Endothelial cell of umbilical vein (primary cell): ENCODE measurements around the gene PPP4R1. TPM values are rescaled to one million over a fixed set of nuclear protein-coding genes. Genes with fewer than 3 reads are reported as not detected.

ENCODE experiments used
- BruUV-seq: library from RNA; stranded (reverse); fragments of 400-500 nt; replicated peaks from 2 replicates; lab custom pipeline; 2021; lab: Mats Ljungman, UMichigan
- CTCF ChIA-PET: fragments of 300-600, 350-600 bp; sonication (Branson Sonifier 250); formaldehyde crosslinking; loops from one replicate; lab custom pipeline; 2021; ENCODE audit warnings: antibody characterized with exemption, inconsistent platforms; lab: Charles Lee
- POLR2A ChIA-PET: fragments of 300-600, 350-600 bp; sonication (Branson Sonifier 250); formaldehyde crosslinking; loops from one replicate; lab custom pipeline; 2021; ENCODE audit warnings: antibody characterized with exemption, inconsistent platforms; lab: Charles Lee
- DNase-seq: peaks from one replicate; pipeline ENCODE4 v3.0.0-alpha.2; 2011; ENCODE audit warnings: low read depth, low spot score
- FAIRE-seq: peaks from 2 replicates; lab custom pipeline; 2011; peaks lifted over from hg19 to GRCh38; lab: Jason Lieb, UNC
- H2AFZ ChIP-seq: 2 replicates; pipeline ENCODE4 v1.6.0; 2012; ENCODE audit warnings: low read depth, low read length, control low read depth, inconsistent platforms
- H3K27ac ChIP-seq: 2 replicates; pipeline ENCODE4 v1.5.1; 2011; ENCODE audit warnings: low read depth, mild to moderate bottlenecking, control low read depth, low read length, moderate library complexity; ENCODE audit not compliant: insufficient read depth
- H3K27me3 ChIP-seq, 2 experiments: 2 replicates each; pipeline versions ENCODE4 v1.6.0 to v1.6.1; 2011; ENCODE audit warnings: low read length in 2 of 2, mixed read lengths in 1 of 2; ENCODE audit not compliant: control insufficient read depth in 2 of 2, insufficient read depth in 2 of 2
- H3K36me3 ChIP-seq, 2 experiments: 2 replicates in 1 of 2; 3 replicates in 1 of 2; pipeline ENCODE4 v1.5.1; 2011; ENCODE audit warnings: low read length in 2 of 2, mild to moderate bottlenecking in 1 of 2, moderate library complexity in 1 of 2; ENCODE audit not compliant: control insufficient read depth in 2 of 2, insufficient read depth in 2 of 2; ENCODE audit errors: extremely low read depth in 1 of 2
- H3K4me1 ChIP-seq: 3 replicates; pipeline ENCODE4 v1.5.1; 2011; ENCODE audit warnings: mild to moderate bottlenecking, low read length; ENCODE audit not compliant: control insufficient read depth, insufficient read depth; ENCODE audit errors: extremely low read depth
- H3K4me2 ChIP-seq: 2 replicates; pipeline ENCODE4 v1.6.1; 2011; ENCODE audit warnings: low read length, control low read depth, mixed read lengths; ENCODE audit not compliant: insufficient read depth
- H3K4me3 ChIP-seq, 3 experiments: fragments of 200-600 bp in 1 of 3; sonication (generic), shearing (Covaris generic) in 1 of 3; replicated peaks in 1 of 3; 2 replicates each; pipeline ENCODE4 v1.5.1; 2011 to 2016; ENCODE audit warnings: control low read depth in 3 of 3, low read length in 3 of 3, mild to moderate bottlenecking in 2 of 3, inconsistent platforms in 1 of 3, low read depth in 1 of 3, moderate library complexity in 1 of 3; ENCODE audit not compliant: insufficient read depth in 1 of 3
- H3K79me2 ChIP-seq: 2 replicates; pipeline ENCODE4 v1.6.0; 2012; ENCODE audit warnings: low read length, inconsistent platforms; ENCODE audit not compliant: control insufficient read depth, insufficient read depth
- H3K9ac ChIP-seq: replicated peaks from 2 replicates; pipeline ENCODE3; 2011; ENCODE audit warnings: low read length, control low read depth; ENCODE audit not compliant: insufficient read depth; ENCODE audit errors: extremely low read depth
- H3K9me1 ChIP-seq: replicated peaks from 3 replicates; pipeline ENCODE4 v1.6.0; 2011; ENCODE audit warnings: mild to moderate bottlenecking, low read length; ENCODE audit not compliant: control insufficient read depth, insufficient read depth; ENCODE audit errors: extremely low read depth
- H3K9me3 ChIP-seq: replicated peaks from 2 replicates; pipeline ENCODE4 v1.5.1; 2012; ENCODE audit warnings: low read length, inconsistent platforms; ENCODE audit not compliant: control insufficient read depth, insufficient read depth
- H4K20me1 ChIP-seq: replicated peaks from 2 replicates; pipeline ENCODE3; 2011; ENCODE audit warnings: mild to moderate bottlenecking, low read length; ENCODE audit not compliant: control insufficient read depth, insufficient read depth; ENCODE audit errors: extremely low read depth
- EZH2 ChIP-seq: IDR thresholded peaks from 2 replicates; pipeline ENCODE4 v1.6.1; 2012; ENCODE audit warnings: borderline replicate concordance, low read depth, mild to moderate bottlenecking, moderate library complexity, low read length, inconsistent platforms; ENCODE audit not compliant: severe bottlenecking
- FOS ChIP-seq: IDR thresholded peaks from 2 replicates; pipeline ENCODE4 v1.6.1; 2011; ENCODE audit warnings: mild to moderate bottlenecking, low read length, moderate library complexity, borderline replicate concordance; ENCODE audit not compliant: insufficient read depth
- GATA2 ChIP-seq: IDR thresholded peaks from 2 replicates; pipeline ENCODE4 v1.7.0; 2011; ENCODE audit warnings: low read depth, mild to moderate bottlenecking, moderate library complexity, mixed read lengths, low read length; ENCODE audit not compliant: insufficient read length, insufficient read depth
- JUN ChIP-seq: IDR thresholded peaks from 2 replicates; pipeline ENCODE4 v1.6.1; 2011; ENCODE audit warnings: borderline replicate concordance, low read depth; ENCODE audit not compliant: insufficient read length, insufficient read depth
- MYC ChIP-seq: IDR thresholded peaks from one replicate; pipeline ENCODE4 v1.6.1; 2011; ENCODE audit warnings: mild to moderate bottlenecking, low read depth, low read length
- POLR2A ChIP-seq: IDR thresholded peaks from 2 replicates; pipeline ENCODE4 v1.6.1; 2012; ENCODE audit warnings: low read depth, mild to moderate bottlenecking, control low read depth, low read length
- POLR2AphosphoS5 ChIP-seq: IDR thresholded peaks from 2 replicates; pipeline ENCODE4 v1.6.1; 2012; ENCODE audit warnings: low read depth, mild to moderate bottlenecking, control low read depth, low read length, moderate library complexity; ENCODE audit not compliant: insufficient read depth
- dilution Hi-C: fragments of 300-500 bp; cut with MboI; formaldehyde crosslinking; loops from one replicate; pipeline ENCODE4 v1.15.0; 2019; ENCODE audit warnings: low sequenced_read_pairs; ENCODE audit not compliant: extremely low pct_ligation_motif_present
- intact Hi-C: fragments of 100-400 bp; cut with micrococcal nuclease; formaldehyde crosslinking; loops from one replicate; pipeline ENCODE4 v1.10.0; 2022
- polyA plus RNA-seq, 4 experiments: library from polyadenylated mRNA; depleted of rRNA in 3 of 4; stranded (reverse) in 3 of 4; unstranded in 1 of 4; fragments of >200 nt; gene quantifications; 2 replicates each; pipeline versions ENCODE4 v1.2.1 to v1.2.3, GENCODE V29; 2011 to 2012; ENCODE audit warnings: missing spikeins in 1 of 4
- total RNA-seq: library from RNA; stranded (reverse); gene quantifications from 2 replicates; pipeline ENCODE4 v1.2.3, GENCODE V29; 2021
- TF ChIP-seq, protein P1 (sequence below), 2 donors: IDR thresholded peaks; 1 replicate in 1 of 2; 2 replicates in 1 of 2; pipeline ENCODE4 v1.5.1; 2011; ENCODE audit warnings: low read length in 2 of 2, mild to moderate bottlenecking in 2 of 2, moderate library complexity in 2 of 2, control low read depth in 1 of 2, inconsistent platforms in 1 of 2, low read depth in 1 of 2; ENCODE audit not compliant: insufficient read depth in 1 of 2; ENCODE audit errors: extremely low read depth in 1 of 2
- TF ChIP-seq, protein P2 (sequence below): IDR thresholded peaks from 2 replicates; pipeline ENCODE4 v1.6.1; 2011; ENCODE audit not compliant: insufficient read depth, insufficient read length

PPP4R1 gene
- total and polyA plus RNA-seq, 2 donors (not counting 3 experiments of a cell fraction or from before 2014, with no cell fraction given): 138 to 152 TPM

DNA sequence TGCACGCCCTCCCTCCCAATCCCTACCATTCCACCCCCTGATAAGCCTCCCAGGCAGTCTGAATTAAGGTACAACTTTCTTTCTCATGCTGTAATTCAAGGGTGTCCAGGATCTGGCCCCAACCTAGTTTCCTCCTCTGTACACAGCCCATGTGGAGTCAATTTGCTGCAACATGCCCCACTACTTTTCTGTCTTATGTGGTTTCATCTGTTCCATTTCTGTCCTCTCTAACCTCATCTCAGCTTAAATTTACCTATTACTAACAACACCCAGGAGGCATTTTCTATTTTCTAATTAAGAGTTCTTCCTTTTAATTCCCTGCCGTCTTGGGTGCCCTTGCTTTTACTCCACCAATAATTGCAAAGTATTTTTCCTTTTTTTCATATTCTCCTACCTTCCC, 10.0 kb downstream of the PPP4R1 start:
- ChIA-PET CTCF (interaction anchor here (0.5 kb wide), 1 partner anchor 763 kb away, joined by 3 read pairs; no protein-coding TSS in a partner anchor), POLR2A (no interaction called here)
- Histone ChIP-seq H3K27me3 (no peaks in the 10 kb centered on the region), H3K9me3 (no peaks in the 10 kb centered on the region), H3K27ac (no peak overlapping the region), H2AFZ (no peak overlapping the region), H3K4me1 (peaks cover 12% of the 10 kb centered on the region), H4K20me1 (peaks cover 20% of the 10 kb centered on the region), H3K36me3 (peaks cover 0 to 2% of the 10 kb centered on the region in 2 experiments), H3K4me3 (no peak overlapping the region), H3K9me1 (no peaks in the 10 kb centered on the region), H3K79me2 (peaks cover 97% of the 10 kb centered on the region), H3K9ac (no peak overlapping the region), H3K4me2 (no peak overlapping the region)
- no peak for TF ChIP-seq FOS
- TF ChIP-seq GATA2: no peak
- TF ChIP-seq, protein P1, sequence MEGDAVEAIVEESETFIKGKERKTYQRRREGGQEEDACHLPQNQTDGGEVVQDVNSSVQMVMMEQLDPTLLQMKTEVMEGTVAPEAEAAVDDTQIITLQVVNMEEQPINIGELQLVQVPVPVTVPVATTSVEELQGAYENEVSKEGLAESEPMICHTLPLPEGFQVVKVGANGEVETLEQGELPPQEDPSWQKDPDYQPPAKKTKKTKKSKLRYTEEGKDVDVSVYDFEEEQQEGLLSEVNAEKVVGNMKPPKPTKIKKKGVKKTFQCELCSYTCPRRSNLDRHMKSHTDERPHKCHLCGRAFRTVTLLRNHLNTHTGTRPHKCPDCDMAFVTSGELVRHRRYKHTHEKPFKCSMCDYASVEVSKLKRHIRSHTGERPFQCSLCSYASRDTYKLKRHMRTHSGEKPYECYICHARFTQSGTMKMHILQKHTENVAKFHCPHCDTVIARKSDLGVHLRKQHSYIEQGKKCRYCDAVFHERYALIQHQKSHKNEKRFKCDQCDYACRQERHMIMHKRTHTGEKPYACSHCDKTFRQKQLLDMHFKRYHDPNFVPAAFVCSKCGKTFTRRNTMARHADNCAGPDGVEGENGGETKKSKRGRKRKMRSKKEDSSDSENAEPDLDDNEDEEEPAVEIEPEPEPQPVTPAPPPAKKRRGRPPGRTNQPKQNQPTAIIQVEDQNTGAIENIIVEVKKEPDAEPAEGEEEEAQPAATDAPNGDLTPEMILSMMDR (IDR thresholded peaks at IDR 0.05; ENCODE audit: extremely low read depth in 1 of 2, insufficient read depth in 1 of 2, low read depth in 1 of 2, low read length in 2 of 2): no peak
- intact Hi-C loops: no loop called here
- no TSS peak for BruUV-seq
- dilution Hi-C loops: no loop called here
- DNase-seq: no peak
- FAIRE-seq: no peak

DNA sequence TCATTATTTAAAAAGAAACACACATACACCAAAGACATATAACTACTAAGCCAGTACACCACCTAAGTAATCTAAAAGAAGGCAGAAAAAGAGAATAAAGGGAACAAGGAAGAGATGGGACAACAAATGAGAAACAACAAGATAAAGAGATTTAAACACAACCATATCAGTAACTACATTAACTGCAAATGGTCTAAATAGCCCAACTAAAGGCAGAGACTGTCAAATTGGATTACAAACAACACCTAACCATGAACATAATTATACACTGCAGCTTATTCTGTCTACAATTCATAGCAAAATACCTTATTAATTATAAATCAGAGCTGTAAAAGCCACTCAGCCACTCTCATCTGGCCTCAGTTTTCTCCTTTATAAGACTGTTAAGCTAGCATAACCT, 15.0 kb downstream of the PPP4R1 start:
- ChIA-PET CTCF (interaction anchor here (0.7 to 1.3 kb wide), 3 partner anchors 10 to 24 kb away, joined by 3 read pairs; no protein-coding TSS in a partner anchor), POLR2A (no interaction called here)
- H3K36me3 ChIP-seq: no peaks in the 10 kb centered on the region
- FAIRE-seq (no peak), DNase-seq (no peak)
- H3K9me3 ChIP-seq: no peaks in the 10 kb centered on the region
- no peak overlapping the region for H3K9ac ChIP-seq
- H3K79me2 ChIP-seq: peaks cover 97% of the 10 kb centered on the region
- no peak overlapping the region for H2AFZ ChIP-seq
- H4K20me1 ChIP-seq: peaks cover 7% of the 10 kb centered on the region
- BruUV-seq: no TSS peak
- H3K27ac ChIP-seq: no peak overlapping the region
- H3K4me2 ChIP-seq: no peak overlapping the region
- H3K4me1 ChIP-seq: peaks cover 20% of the 10 kb centered on the region
- no peak overlapping the region for H3K4me3 ChIP-seq
- H3K9me1 ChIP-seq: peaks cover 4% of the 10 kb centered on the region
- intact Hi-C loops (no loop called here), dilution Hi-C loops (no loop called here)
- no peak for TF ChIP-seq EZH2
- TF ChIP-seq, protein P1 (IDR thresholded peaks at IDR 0.05; ENCODE audit: extremely low read depth in 1 of 2, insufficient read depth in 1 of 2, low read depth in 1 of 2, low read length in 2 of 2): no peak
- TF ChIP-seq POLR2AphosphoS5: no peak
- TF ChIP-seq, protein P2, sequence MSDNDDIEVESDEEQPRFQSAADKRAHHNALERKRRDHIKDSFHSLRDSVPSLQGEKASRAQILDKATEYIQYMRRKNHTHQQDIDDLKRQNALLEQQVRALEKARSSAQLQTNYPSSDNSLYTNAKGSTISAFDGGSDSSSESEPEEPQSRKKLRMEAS: no peak
- TF ChIP-seq POLR2A: no peak
- no peak for TF ChIP-seq JUN
- TF ChIP-seq FOS: no peak
- no peak for TF ChIP-seq MYC
- TF ChIP-seq GATA2: no peak
- H3K27me3 ChIP-seq: no peaks in the 10 kb centered on the region
